Thyroid gland (tissue), 4 donors: ENCODE data around the gene RASL10A.

Experiments used
- CTCF ChIP-seq, 6 experiments: fragments of 200-600 bp in 3 of 6; fragments of 450-650 bp in 3 of 6; sonication (generic) in 3 of 6; IDR thresholded peaks; one replicate each; pipeline ENCODE4 v1.5.1; 2016 to 2019; ENCODE audit warnings: antibody characterized with exemption in 6 of 6, mild to moderate bottlenecking in 2 of 6, inconsistent platforms in 1 of 6, moderate library complexity in 1 of 6
- POLR2A ChIP-seq, 2 donors: fragments of 450-650 bp; IDR thresholded peaks; one replicate each; pipeline ENCODE4 v1.6.1; 2017; ENCODE audit warnings: antibody characterized with exemption in 2 of 2, mild to moderate bottlenecking in 2 of 2, moderate library complexity in 1 of 2

- TF ChIP-seq CTCF (IDR thresholded peaks at IDR 0.05), result no peak
- TF ChIP-seq POLR2A (IDR thresholded peaks at IDR 0.05), result no peak
Measured at GRCh38 chr22:29351042-29351441, 35.5 kb upstream of the RASL10A start.
